ENCODE measurements around the gene DENND2D.

The DENND2D gene

DNA sequence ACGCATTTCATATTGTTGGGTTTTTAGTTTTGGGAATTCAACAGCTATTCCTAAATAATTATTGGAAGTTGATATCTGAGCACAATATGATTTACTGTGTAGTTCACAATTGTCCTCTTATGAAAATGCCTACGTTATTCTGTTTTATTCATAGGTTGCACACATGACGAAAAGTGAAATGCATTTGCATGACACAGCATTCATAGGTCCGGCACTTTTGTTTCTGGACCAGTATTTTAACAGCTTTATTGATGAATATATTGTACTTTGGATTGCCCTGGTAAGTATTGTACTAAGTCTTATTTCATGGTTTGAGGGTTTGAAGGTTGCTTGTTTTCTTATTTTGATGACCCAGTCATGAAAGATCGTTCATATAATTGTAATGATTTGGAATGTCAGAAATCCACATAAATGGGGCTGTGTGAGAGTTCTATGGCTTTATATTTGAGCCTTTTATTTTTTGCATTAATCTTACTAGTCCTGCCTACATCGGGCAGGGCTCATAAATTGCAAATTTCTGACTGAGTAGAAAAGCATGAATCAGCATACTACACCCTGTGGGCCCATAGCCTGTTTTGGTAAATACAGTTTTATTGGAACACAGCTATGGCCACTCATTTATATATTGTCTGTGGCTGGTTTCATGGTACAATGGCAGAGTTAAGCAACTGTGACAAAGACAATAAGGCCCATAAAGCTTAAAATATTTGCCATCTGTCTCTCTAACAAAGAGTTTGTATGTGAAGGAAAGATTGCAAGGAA lies 17.0 kb downstream of the DENND2D start:
- no peak overlapping the region for H3K4me2 ChIP-seq (ENCODE audit: low read length)
- H3K9me2 ChIP-seq (replicated peaks; ENCODE audit: control insufficient read depth, low read length) = no peaks in the 10 kb centered on the region
- H3K36me3 ChIP-seq (ENCODE audit: control insufficient read depth, low read length) = peaks cover 74% of the 10 kb centered on the region
- no peaks in the 10 kb centered on the region for H3K9me3 ChIP-seq (ENCODE audit: control insufficient read depth, insufficient read depth, low read length)
- 0 out of 2 replicates have a peak, but pooled peaks cover 3% of the 10 kb centered on the region for H3K4me1 ChIP-seq (ENCODE audit: control insufficient read depth, low read length)
- no peaks in the 10 kb centered on the region for H3K79me2 ChIP-seq (ENCODE audit: control insufficient read depth, low read length)
- H3K27me3 ChIP-seq (ENCODE audit: control insufficient read depth, low read length) = no peaks in the 10 kb centered on the region
- peaks cover 4% of the 10 kb centered on the region; the same call in 1 of the 2 replicates for H3F3A ChIP-seq (ENCODE audit: control insufficient read depth, insufficient read depth)
- TF ChIP-seq EZH2phosphoT487 (IDR thresholded peaks at IDR 0.05; ENCODE audit: borderline replicate concordance, low read length) = no peak
- TF ChIP-seq, protein P1, sequence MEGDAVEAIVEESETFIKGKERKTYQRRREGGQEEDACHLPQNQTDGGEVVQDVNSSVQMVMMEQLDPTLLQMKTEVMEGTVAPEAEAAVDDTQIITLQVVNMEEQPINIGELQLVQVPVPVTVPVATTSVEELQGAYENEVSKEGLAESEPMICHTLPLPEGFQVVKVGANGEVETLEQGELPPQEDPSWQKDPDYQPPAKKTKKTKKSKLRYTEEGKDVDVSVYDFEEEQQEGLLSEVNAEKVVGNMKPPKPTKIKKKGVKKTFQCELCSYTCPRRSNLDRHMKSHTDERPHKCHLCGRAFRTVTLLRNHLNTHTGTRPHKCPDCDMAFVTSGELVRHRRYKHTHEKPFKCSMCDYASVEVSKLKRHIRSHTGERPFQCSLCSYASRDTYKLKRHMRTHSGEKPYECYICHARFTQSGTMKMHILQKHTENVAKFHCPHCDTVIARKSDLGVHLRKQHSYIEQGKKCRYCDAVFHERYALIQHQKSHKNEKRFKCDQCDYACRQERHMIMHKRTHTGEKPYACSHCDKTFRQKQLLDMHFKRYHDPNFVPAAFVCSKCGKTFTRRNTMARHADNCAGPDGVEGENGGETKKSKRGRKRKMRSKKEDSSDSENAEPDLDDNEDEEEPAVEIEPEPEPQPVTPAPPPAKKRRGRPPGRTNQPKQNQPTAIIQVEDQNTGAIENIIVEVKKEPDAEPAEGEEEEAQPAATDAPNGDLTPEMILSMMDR (IDR thresholded peaks at IDR 0.05; ENCODE audit: low read depth, low read length, poor library complexity, severe bottlenecking) = no peak
- H3K27ac ChIP-seq (ENCODE audit: low read depth, low read length) = no peak overlapping the region
- no peaks in the 10 kb centered on the region for H4K20me1 ChIP-seq (ENCODE audit: control insufficient read depth, insufficient read depth, low read depth, low read length)
- H3K4me3 ChIP-seq (ENCODE audit: low read length) = no peak overlapping the region

DNA sequence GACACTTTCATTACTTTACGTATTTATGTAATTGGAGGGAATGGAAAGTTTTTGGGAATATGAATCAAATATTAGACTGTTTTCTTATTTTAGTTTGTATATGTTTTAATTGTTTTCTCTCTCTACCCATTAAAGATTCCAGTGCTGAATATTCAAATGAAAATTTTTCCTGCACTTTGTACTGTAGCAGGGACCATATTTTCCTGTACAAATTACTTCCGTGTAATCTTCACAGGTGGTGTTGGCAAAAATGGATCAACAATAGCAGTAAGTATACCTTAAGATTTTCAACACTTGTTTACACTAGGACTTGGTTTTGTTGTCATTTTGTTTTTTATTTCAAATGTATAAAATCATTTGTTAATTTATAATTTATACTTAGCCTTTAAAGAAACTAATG lies 18.4 kb downstream of the DENND2D start:
- Histone ChIP-seq H3K4me1 (ENCODE audit: control insufficient read depth, low read length) (0 out of 2 replicates have a peak, but pooled peaks cover 3% of the 10 kb centered on the region), H3K4me2 (ENCODE audit: low read length) (no peak overlapping the region), H3K9me2 (replicated peaks; ENCODE audit: control insufficient read depth, low read length) (no peaks in the 10 kb centered on the region), H3K4me3 (ENCODE audit: low read length) (no peak overlapping the region), H3K27me3 (ENCODE audit: control insufficient read depth, low read length) (no peaks in the 10 kb centered on the region), H4K20me1 (ENCODE audit: control insufficient read depth, insufficient read depth, low read depth, low read length) (no peaks in the 10 kb centered on the region), H3F3A (ENCODE audit: control insufficient read depth, insufficient read depth) (peaks cover 4% of the 10 kb centered on the region; the same call in 1 of the 2 replicates), H3K36me3 (ENCODE audit: control insufficient read depth, low read length) (peaks cover 72% of the 10 kb centered on the region), H3K79me2 (ENCODE audit: control insufficient read depth, low read length) (no peaks in the 10 kb centered on the region), H3K9me3 (ENCODE audit: control insufficient read depth, insufficient read depth, low read length) (no peaks in the 10 kb centered on the region), H3K27ac (ENCODE audit: low read depth, low read length) (no peak overlapping the region)
- TF ChIP-seq, protein P1 (IDR thresholded peaks at IDR 0.05; ENCODE audit: low read depth, low read length, poor library complexity, severe bottlenecking) = no peak
- TF ChIP-seq EZH2phosphoT487 (IDR thresholded peaks at IDR 0.05; ENCODE audit: borderline replicate concordance, low read length) = no peak

DNA sequence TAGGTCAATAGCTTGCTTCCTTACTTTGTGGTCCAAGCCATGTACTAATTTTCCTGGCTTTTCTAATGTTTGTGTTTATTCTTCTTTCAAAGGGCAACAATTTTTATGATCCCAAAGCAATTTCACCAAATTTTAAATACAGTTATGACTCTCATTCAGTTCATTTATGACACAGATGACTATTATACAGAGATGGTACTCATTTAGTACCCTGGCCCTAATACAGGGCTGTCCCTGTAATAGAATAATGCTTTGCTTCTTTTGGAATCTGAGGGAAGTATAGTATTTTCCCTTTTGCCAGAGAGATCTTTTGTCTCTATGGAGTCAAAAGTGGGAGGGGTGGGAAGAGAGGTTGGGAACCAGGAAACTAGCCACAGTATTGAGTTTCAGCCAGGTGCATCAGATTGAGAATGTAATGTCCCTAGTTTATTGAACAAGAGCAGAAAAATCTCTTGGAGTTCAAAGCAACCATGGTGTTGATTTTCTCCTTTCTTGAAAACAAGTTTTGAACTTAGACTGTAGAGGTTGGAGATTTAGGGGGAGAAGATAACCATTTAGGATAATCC lies 20.4 kb downstream of the DENND2D start:
- no peaks in the 10 kb centered on the region for H3K9me2 ChIP-seq (replicated peaks; ENCODE audit: control insufficient read depth, low read length)
- H3K9me3 ChIP-seq (ENCODE audit: control insufficient read depth, insufficient read depth, low read length) = no peaks in the 10 kb centered on the region
- H3K79me2 ChIP-seq (ENCODE audit: control insufficient read depth, low read length) = no peaks in the 10 kb centered on the region
- no peak overlapping the region for H3K4me3 ChIP-seq (ENCODE audit: low read length)
- no peaks in the 10 kb centered on the region for H4K20me1 ChIP-seq (ENCODE audit: control insufficient read depth, insufficient read depth, low read depth, low read length)
- H3K4me2 ChIP-seq (ENCODE audit: low read length) = no peak overlapping the region
- H3K27ac ChIP-seq (ENCODE audit: low read depth, low read length) = no peak overlapping the region
- peaks cover 15% of the 10 kb centered on the region for H3K4me1 ChIP-seq (ENCODE audit: control insufficient read depth, low read length)
- no peaks in the 10 kb centered on the region for H3K27me3 ChIP-seq (ENCODE audit: control insufficient read depth, low read length)
- TF ChIP-seq EZH2phosphoT487 (IDR thresholded peaks at IDR 0.05; ENCODE audit: borderline replicate concordance, low read length) = no peak
- peaks cover 72% of the 10 kb centered on the region for H3K36me3 ChIP-seq (ENCODE audit: control insufficient read depth, low read length)
- H3F3A ChIP-seq (ENCODE audit: control insufficient read depth, insufficient read depth) = peaks cover 4% of the 10 kb centered on the region; the same call in 1 of the 2 replicates

DNA sequence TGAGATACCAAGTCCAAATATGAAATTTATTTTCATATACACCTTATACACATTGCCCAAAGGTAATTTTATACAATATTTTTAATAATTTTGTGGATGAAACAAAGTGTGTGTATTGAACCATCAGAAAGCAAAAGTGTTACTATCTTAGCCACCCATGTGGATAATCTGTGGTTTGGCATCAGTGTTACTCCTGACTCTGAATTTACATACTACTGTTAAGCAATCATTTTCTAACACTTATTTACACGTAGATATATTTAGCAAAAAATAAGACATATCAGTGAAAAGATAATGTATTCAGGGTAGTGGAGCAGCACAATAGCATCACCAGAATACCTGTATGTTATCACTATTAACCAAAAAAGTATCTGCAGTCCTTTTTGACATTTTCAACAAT lies 23.8 kb downstream of the DENND2D start:
- H3F3A ChIP-seq (ENCODE audit: control insufficient read depth, insufficient read depth) = peaks cover 6% of the 10 kb centered on the region; the same call in 1 of the 2 replicates
- H3K9me2 ChIP-seq (replicated peaks; ENCODE audit: control insufficient read depth, low read length) = no peaks in the 10 kb centered on the region
- H3K27me3 ChIP-seq (ENCODE audit: control insufficient read depth, low read length) = no peaks in the 10 kb centered on the region
- peaks cover 12% of the 10 kb centered on the region for H3K4me1 ChIP-seq (ENCODE audit: control insufficient read depth, low read length)
- H3K27ac ChIP-seq (ENCODE audit: low read depth, low read length) = no peak overlapping the region
- H4K20me1 ChIP-seq (ENCODE audit: control insufficient read depth, insufficient read depth, low read depth, low read length) = no peaks in the 10 kb centered on the region
- H3K4me3 ChIP-seq (ENCODE audit: low read length) = no peak overlapping the region
- H3K36me3 ChIP-seq (ENCODE audit: control insufficient read depth, low read length) = peaks cover 77% of the 10 kb centered on the region
- TF ChIP-seq, protein P1 (IDR thresholded peaks at IDR 0.05; ENCODE audit: low read depth, low read length, poor library complexity, severe bottlenecking) = no peak
- TF ChIP-seq EZH2phosphoT487 (IDR thresholded peaks at IDR 0.05; ENCODE audit: borderline replicate concordance, low read length) = no peak
- H3K79me2 ChIP-seq (ENCODE audit: control insufficient read depth, low read length) = no peaks in the 10 kb centered on the region
- H3K9me3 ChIP-seq (ENCODE audit: control insufficient read depth, insufficient read depth, low read length) = no peaks in the 10 kb centered on the region
- no peak overlapping the region for H3K4me2 ChIP-seq (ENCODE audit: low read length)
